Fibroblast of skin of abdomen (primary cell): Measurements from ENCODE around the gene TWF1.
"Not testable (repeated sequence)": the region's sequence is repeated elsewhere in the genome, so short reads cannot be mapped to it uniquely, and the experiment has no call there.

Experiments used
- DNase-seq: peaks from one replicate; pipeline ENCODE4 v3.0.0-alpha.2; 2013

TWF1 gene

GRCh38 chr12:43805149-43805859 lies 813 bp downstream of the TWF1 start:
- DNase-seq, result no peak

- no peak for DNase-seq
Measured at GRCh38 chr12:43797561-43798217, 8.4 kb downstream of the TWF1 start.

GRCh38 chr12:43795716-43796280 lies 10.3 kb downstream of the TWF1 start:
- no peak for DNase-seq

GRCh38 chr12:43789941-43790340 lies 16.2 kb downstream of the TWF1 start:
- DNase-seq, result peak; percentile 56

GRCh38 chr12:43786899-43787693 lies 19.0 kb downstream of the TWF1 start:
- DNase-seq, result no peak

GRCh38 chr12:43776498-43776897 lies 29.6 kb downstream of the TWF1 start:
- peak; percentile 20 for DNase-seq

GRCh38 chr12:43766291-43766690 lies 39.8 kb downstream of the TWF1 start:
- DNase-seq, result peak; percentile 35

- DNase-seq, result no peak
Measured at GRCh38 chr12:43764528-43764927, 41.6 kb downstream of the TWF1 start.

GRCh38 chr12:43763769-43764168 lies 42.3 kb downstream of the TWF1 start:
- no peak for DNase-seq

- DNase-seq, result no peak
Measured at GRCh38 chr12:43762596-43762995, 43.5 kb downstream of the TWF1 start.

- DNase-seq, result no peak
Measured at GRCh38 chr12:43761500-43761899, 44.6 kb downstream of the TWF1 start.

GRCh38 chr12:43760396-43760795 lies 45.7 kb downstream of the TWF1 start:
- DNase-seq, result no peak

GRCh38 chr12:43758728-43759563 lies 47.2 kb downstream of the TWF1 start, which contains the start of the genes IRAK4 and PUS7L:
IRAK4 (plus strand) TSS chr12:43758951; CDS start chr12:43768112, 9,161 bp downstream.
PUS7L (minus strand) TSS chr12:43758790; CDS start chr12:43755245, 3,545 bp downstream.
- peak; percentile 97 for DNase-seq

- DNase-seq, result peak; percentile 25
Measured at GRCh38 chr12:43758247-43758727, 47.8 kb downstream of the TWF1 start.

- no peak for DNase-seq
Measured at GRCh38 chr12:43754015-43754414, 52.1 kb downstream of the TWF1 start.

GRCh38 chr12:43751360-43751759 lies 54.8 kb downstream of the TWF1 start:
- DNase-seq, result not testable (repeated sequence)

GRCh38 chr12:43750814-43751213 lies 55.3 kb downstream of the TWF1 start:
- no peak for DNase-seq

- no peak for DNase-seq
Measured at GRCh38 chr12:43749016-43749415, 57.1 kb downstream of the TWF1 start.

- DNase-seq, result no peak
Measured at GRCh38 chr12:43744826-43745225, 61.3 kb downstream of the TWF1 start.
